Chondrocyte (in vitro differentiated cells): ENCODE results near the gene RPTOR. TPM values are rescaled to one million over a fixed set of nuclear protein-coding genes. Genes with fewer than 3 reads are reported as not detected.

Source experiments
- DNase-seq: peaks from one replicate; pipeline ENCODE4 v3.0.0; 2021; ENCODE audit warnings: mixed read lengths, low spot score
- H3K27ac Mint-ChIP-seq: one replicate; pipeline ENCODE4 v1.8.0; 2021; ENCODE audit warnings: mild to moderate bottlenecking, moderate library complexity, mixed read lengths; ENCODE audit not compliant: unreplicated experiment
- H3K27me3 Mint-ChIP-seq: 2 replicates; pipeline ENCODE4 v1.8.0; 2021; ENCODE audit warnings: low read depth, mixed read lengths
- H3K36me3 Mint-ChIP-seq: 2 replicates; pipeline ENCODE4 v1.8.0; 2021; ENCODE audit warnings: low read depth, mixed read lengths
- H3K4me1 Mint-ChIP-seq: 2 replicates; pipeline ENCODE4 v1.8.0; 2021; ENCODE audit warnings: low read depth, mild to moderate bottlenecking, mixed read lengths
- H3K4me3 Mint-ChIP-seq: one replicate; pipeline ENCODE4 v1.8.0; 2021; ENCODE audit warnings: mild to moderate bottlenecking, moderate library complexity, mixed read lengths; ENCODE audit not compliant: unreplicated experiment
- H3K9me3 Mint-ChIP-seq: 2 replicates; pipeline ENCODE4 v1.8.0; 2021; ENCODE audit warnings: low read depth, mixed read lengths
- CTCF ChIP-seq: fragments of 200-600 bp; sonication (generic); IDR thresholded peaks from 2 replicates; pipeline ENCODE4 v1.5.0; 2021; ENCODE audit warnings: antibody characterized with exemption, mild to moderate bottlenecking, moderate library complexity
- total RNA-seq: library from RNA; stranded (reverse); gene quantifications from 3 replicates; pipeline ENCODE4 v1.2.1, GENCODE V29; 2021

Gene RPTOR
- total RNA-seq, 1 donor from 2014 or later = 30.9 TPM

DNA sequence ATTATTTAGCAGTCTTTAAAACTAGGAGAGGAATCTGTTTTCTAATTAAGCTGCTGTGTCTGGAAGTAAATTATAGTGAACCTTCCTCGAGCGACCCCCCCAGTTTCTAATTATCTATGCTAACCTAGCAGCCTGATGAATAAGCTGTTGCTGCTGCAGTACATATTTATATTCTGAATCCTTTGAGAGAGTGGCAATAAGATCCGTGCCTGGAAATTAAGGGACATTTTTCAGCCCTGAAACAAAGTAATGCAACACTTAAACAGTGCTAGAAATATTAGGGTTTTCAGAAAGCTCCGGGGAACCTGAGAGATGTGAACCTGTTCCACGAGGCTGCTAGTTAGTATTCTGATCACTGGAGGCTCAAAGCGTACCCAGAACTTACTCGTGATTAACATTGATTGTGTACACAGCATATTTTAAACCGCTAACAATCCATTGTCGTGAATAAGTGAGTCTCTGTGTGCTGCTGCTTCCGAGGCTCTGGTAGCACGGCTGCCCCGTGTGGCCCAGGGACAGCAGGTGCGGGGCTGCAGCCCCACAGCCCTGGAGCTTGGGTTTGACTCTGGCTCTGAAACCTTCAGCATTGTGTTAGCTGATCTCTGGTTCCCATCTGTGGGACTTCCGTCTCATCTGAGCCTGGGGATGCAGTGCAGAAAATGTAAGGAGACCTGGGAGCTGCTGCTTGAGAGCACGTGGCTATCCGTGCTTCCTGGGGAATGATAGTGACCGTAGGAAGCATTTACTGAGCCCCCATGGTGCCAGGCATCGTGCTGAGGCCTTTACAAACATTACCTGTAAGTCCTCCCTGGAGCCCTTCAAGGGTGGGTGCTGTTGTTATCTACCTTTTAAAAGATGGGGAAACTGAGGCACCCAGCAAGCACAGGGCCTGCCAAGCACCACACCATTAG, 256.1 kb downstream of the RPTOR start:
- no peaks in the 10 kb centered on the region for H3K9me3 Mint-ChIP-seq
- H3K27ac Mint-ChIP-seq = no peak overlapping the region
- no peaks in the 10 kb centered on the region for H3K36me3 Mint-ChIP-seq
- H3K27me3 Mint-ChIP-seq = no peaks in the 10 kb centered on the region
- H3K4me1 Mint-ChIP-seq = peaks cover 24% of the 10 kb centered on the region
- no peak for DNase-seq
- no peak overlapping the region for H3K4me3 Mint-ChIP-seq
- TF ChIP-seq CTCF = no peak

- H3K4me1 Mint-ChIP-seq = peaks cover 11% of the 10 kb centered on the region
- H3K36me3 Mint-ChIP-seq = peaks cover 7% of the 10 kb centered on the region
- H3K9me3 Mint-ChIP-seq = peaks cover 8% of the 10 kb centered on the region
- no peaks in the 10 kb centered on the region for H3K27me3 Mint-ChIP-seq
- no peak overlapping the region for H3K4me3 Mint-ChIP-seq
- H3K27ac Mint-ChIP-seq = no peak overlapping the region
- no peak for DNase-seq
- no peak for TF ChIP-seq CTCF
These were observed 258.2 kb downstream of the RPTOR start for GRCh38 chr17:80802626-80803450.

DNA sequence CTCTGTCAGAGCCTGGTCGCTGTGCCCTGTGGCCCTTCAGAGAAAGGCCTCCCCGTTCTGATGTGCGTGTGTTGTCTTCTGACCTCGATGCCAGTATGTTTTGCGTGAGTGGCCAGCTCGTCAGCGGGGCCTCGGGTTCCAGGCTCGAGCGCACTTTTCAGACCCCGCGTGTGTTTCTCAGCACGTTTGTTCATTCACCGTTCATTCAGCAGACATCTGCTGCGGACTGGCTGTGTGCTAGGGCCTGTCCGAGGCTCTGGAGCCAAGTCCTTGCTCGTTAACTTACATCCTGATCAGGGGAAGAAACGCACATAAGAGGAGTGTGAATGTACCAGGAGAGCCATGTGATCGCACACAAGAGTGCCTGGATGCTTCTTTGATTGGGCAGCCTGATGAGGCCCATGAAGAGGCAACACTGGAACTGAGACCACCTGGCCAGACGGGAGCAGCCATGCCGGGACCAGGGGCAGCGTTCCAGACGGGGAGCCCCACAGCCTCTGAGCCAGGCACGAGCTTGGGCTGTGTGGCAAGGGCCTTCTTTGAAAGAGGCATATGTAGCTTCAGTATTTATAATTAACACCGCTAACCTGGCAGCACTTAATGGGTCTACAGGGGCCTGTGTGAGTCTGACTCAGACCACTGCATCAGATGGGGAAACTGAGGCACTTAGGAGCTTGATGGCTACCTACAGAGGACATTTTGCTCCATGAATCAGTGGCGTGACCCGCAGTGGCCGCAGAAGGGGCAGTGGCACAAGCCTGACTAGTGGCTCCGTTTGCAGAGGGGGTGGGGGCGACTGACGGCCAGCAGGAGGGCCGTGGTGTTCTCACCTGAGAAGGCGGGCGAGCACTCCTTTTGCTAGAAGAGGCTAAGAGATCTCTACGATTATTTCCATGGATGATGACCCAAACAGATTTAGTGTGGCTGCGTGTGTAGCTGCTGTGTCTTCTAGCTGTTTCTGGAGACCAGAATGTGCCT, 259.1 kb downstream of the RPTOR start:
- DNase-seq = no peak
- TF ChIP-seq CTCF = no peak
- no peak overlapping the region for H3K4me3 Mint-ChIP-seq
- H3K4me1 Mint-ChIP-seq = peaks cover 11% of the 10 kb centered on the region
- H3K27me3 Mint-ChIP-seq = no peaks in the 10 kb centered on the region
- peaks cover 8% of the 10 kb centered on the region for H3K9me3 Mint-ChIP-seq
- H3K36me3 Mint-ChIP-seq = peaks cover 7% of the 10 kb centered on the region
- no peak overlapping the region for H3K27ac Mint-ChIP-seq

DNA sequence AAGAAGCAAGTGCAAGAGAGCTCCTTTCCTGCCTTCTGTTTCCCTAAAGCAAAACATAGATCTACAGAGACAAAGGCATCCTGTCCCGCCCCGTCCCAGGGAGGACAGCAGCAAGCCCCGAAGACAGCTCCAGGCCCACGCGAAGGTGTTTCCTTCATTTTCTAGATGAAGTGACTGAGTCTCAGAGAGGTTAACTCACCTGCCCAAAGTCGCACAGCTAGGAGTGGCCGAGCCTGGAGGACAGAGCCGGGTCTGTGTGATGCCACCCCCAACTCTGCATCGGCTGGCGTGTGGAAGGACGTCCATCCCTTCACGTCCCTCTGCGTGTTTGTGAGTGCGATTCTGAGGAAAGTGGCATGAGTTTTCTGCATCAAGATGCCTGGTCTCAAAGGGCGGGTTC, 259.8 kb downstream of the RPTOR start:
- H3K4me3 Mint-ChIP-seq = no peak overlapping the region
- H3K27me3 Mint-ChIP-seq = no peaks in the 10 kb centered on the region
- H3K4me1 Mint-ChIP-seq = peaks cover 11% of the 10 kb centered on the region
- DNase-seq = no peak
- no peak for TF ChIP-seq CTCF
- H3K9me3 Mint-ChIP-seq = peaks cover 8% of the 10 kb centered on the region
- H3K36me3 Mint-ChIP-seq = peaks cover 7% of the 10 kb centered on the region
- no peak overlapping the region for H3K27ac Mint-ChIP-seq
